ENCODE results near the gene IL1RAP.

IL1RAP gene

GRCh38 chr3:190614226-190615059 is 100.6 kb downstream of the IL1RAP start:
- DNase-seq (ENCODE audit: low spot score) = peak; percentile 28

- no peak for DNase-seq (ENCODE audit: low spot score)
Measured at GRCh38 chr3:190615060-190615384, 101.1 kb downstream of the IL1RAP start.

- DNase-seq (ENCODE audit: low spot score) = no peak
Measured at GRCh38 chr3:190615607-190616006, 101.7 kb downstream of the IL1RAP start.

GRCh38 chr3:190616637-190617036 is 102.8 kb downstream of the IL1RAP start:
- DNase-seq (ENCODE audit: low spot score) = no peak

- DNase-seq (ENCODE audit: low spot score) = peak; percentile 67
Measured at GRCh38 chr3:190617185-190617584, 103.3 kb downstream of the IL1RAP start.

- DNase-seq (ENCODE audit: low spot score) = peak; percentile 84
Measured at GRCh38 chr3:190618330-190619030, 104.6 kb downstream of the IL1RAP start.

GRCh38 chr3:190619353-190619752 is 105.5 kb downstream of the IL1RAP start:
- no peak for DNase-seq (ENCODE audit: low spot score)

GRCh38 chr3:190619761-190620160 is 105.9 kb downstream of the IL1RAP start:
- DNase-seq (ENCODE audit: low spot score) = no peak

GRCh38 chr3:190620886-190621608 is 107.2 kb downstream of the IL1RAP start:
- no peak for DNase-seq (ENCODE audit: low spot score)

GRCh38 chr3:190621927-190622326 is 108.0 kb downstream of the IL1RAP start:
- no peak for DNase-seq (ENCODE audit: low spot score)

- DNase-seq (ENCODE audit: low spot score) = no peak
Measured at GRCh38 chr3:190624282-190624681, 110.4 kb downstream of the IL1RAP start.

GRCh38 chr3:190626951-190627620 is 113.2 kb downstream of the IL1RAP start:
- DNase-seq (ENCODE audit: low spot score) = no peak

- no peak for DNase-seq (ENCODE audit: low spot score)
Measured at GRCh38 chr3:190629088-190629487, 115.2 kb downstream of the IL1RAP start.

GRCh38 chr3:190631295-190631694 is 117.4 kb downstream of the IL1RAP start:
- no peak for DNase-seq (ENCODE audit: low spot score)

GRCh38 chr3:190641564-190641963 is 127.7 kb downstream of the IL1RAP start:
- DNase-seq (ENCODE audit: low spot score) = no peak

- DNase-seq (ENCODE audit: low spot score) = no peak
Measured at GRCh38 chr3:190642016-190642415, 128.1 kb downstream of the IL1RAP start.

GRCh38 chr3:190644035-190644434 is 130.2 kb downstream of the IL1RAP start:
- DNase-seq (ENCODE audit: low spot score) = no peak

- DNase-seq (ENCODE audit: low spot score) = no peak
Measured at GRCh38 chr3:190644766-190645165, 130.9 kb downstream of the IL1RAP start.

- no peak for DNase-seq (ENCODE audit: low spot score)
Measured at GRCh38 chr3:190645932-190646460, 132.1 kb downstream of the IL1RAP start.

GRCh38 chr3:190646996-190647395 is 133.1 kb downstream of the IL1RAP start:
- DNase-seq (ENCODE audit: low spot score) = no peak

GRCh38 chr3:190655933-190656332 is 142.0 kb downstream of the IL1RAP start:
- no peak for DNase-seq (ENCODE audit: low spot score)

- no peak for DNase-seq (ENCODE audit: low spot score)
Measured at GRCh38 chr3:190658106-190658505, 144.2 kb downstream of the IL1RAP start.

All from activated CD4-positive, alpha-beta T cell treated with anti-CD3 and anti-CD28 coated beads, Interleukin-2, Interleukin-4, amounts not matched to agents 100 ng/mL and 50 ng/mL, durations not matched to agents 16 hours and 8 hours (primary cell).